ENCODE data around the gene ZG16B.
A peak's percentile ranks its signal among the peaks of the same experiment; 100 is the strongest.

GRCh38 chr16:2867987-2868789 is 38.1 kb downstream of the ZG16B start:
- TF ChIP-seq YY1 (IDR thresholded peaks at IDR 0.05; ENCODE audit: insufficient read depth, insufficient read length) (peak; percentile 90), SUZ12 (IDR thresholded peaks at IDR 0.05; ENCODE audit: extremely low read depth, insufficient read depth, insufficient read length) (no peak)
